Gastrocnemius medialis (tissue), 4 donors: ENCODE results near the gene HBZ.

Experiments used
- POLR2A ChIP-seq, 2 donors: fragments of 450-650 bp; IDR thresholded peaks; one replicate each; pipeline ENCODE4 v1.6.1; 2017; ENCODE audit warnings: antibody characterized with exemption in 2 of 2, mild to moderate bottlenecking in 2 of 2, moderate library complexity in 2 of 2
- TF ChIP-seq, protein P1 (sequence below), 5 experiments: fragments of 450-650 bp in 3 of 5; fragments of 200-600 bp in 2 of 5; sonication (generic) in 2 of 5; IDR thresholded peaks in 4 of 5; conservative IDR thresholded peaks in 1 of 5; 1 replicate in 4 of 5; 2 replicates in 1 of 5; pipeline ENCODE4 v1.5.1; 2016 to 2019; ENCODE audit warnings: antibody characterized with exemption in 5 of 5, mild to moderate bottlenecking in 3 of 5, moderate library complexity in 3 of 5

DNA sequence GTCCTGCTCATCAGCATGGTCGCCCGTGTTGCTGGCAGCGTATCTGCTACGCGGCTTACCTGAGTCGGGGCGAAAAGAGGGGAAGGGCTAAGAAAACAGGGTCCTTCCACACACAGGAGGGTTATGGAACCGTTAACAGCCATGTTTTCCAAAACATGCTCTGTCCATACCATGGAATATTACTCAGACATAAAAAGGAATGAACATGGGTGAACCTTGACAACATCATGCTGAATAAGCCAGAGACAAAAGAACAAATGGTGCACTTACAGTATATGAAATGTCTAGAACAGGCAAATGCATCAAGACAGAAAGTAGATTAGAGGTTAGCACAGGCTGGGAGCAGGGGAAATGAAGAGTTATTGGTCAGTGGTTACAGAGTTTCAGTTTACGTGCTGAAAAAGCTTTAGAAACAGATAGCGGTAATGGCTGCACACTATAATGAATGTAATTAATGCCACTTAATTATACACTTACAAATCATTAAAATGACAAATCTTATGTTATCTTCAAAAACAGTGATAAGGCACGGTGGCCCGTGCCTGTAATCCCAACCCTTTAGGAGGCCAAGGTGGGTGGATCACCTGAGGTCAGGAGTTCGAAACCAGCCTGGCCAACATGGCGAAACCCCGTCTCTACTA, 21.8 kb upstream of the HBZ start:
- TF ChIP-seq POLR2A (IDR thresholded peaks at IDR 0.05), result no peak
- TF ChIP-seq, protein P1, sequence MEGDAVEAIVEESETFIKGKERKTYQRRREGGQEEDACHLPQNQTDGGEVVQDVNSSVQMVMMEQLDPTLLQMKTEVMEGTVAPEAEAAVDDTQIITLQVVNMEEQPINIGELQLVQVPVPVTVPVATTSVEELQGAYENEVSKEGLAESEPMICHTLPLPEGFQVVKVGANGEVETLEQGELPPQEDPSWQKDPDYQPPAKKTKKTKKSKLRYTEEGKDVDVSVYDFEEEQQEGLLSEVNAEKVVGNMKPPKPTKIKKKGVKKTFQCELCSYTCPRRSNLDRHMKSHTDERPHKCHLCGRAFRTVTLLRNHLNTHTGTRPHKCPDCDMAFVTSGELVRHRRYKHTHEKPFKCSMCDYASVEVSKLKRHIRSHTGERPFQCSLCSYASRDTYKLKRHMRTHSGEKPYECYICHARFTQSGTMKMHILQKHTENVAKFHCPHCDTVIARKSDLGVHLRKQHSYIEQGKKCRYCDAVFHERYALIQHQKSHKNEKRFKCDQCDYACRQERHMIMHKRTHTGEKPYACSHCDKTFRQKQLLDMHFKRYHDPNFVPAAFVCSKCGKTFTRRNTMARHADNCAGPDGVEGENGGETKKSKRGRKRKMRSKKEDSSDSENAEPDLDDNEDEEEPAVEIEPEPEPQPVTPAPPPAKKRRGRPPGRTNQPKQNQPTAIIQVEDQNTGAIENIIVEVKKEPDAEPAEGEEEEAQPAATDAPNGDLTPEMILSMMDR (IDR thresholded peaks at IDR 0.05 in 4 of 5, conservative IDR thresholded peaks at IDR 0.05 in 1 of 5), result no peak
